Right lobe of liver (tissue), 4 donors: ENCODE data around the gene XPO4.

Source experiments
- POLR2A ChIP-seq: fragments of 450-650 bp; IDR thresholded peaks from one replicate; pipeline ENCODE4 v1.6.1; 2017; ENCODE audit warnings: antibody characterized with exemption, mild to moderate bottlenecking
- TF ChIP-seq, protein P1 (sequence below), 4 donors: fragments of 200-600 bp in 3 of 4; fragments of 450-650 bp in 1 of 4; IDR thresholded peaks; one replicate each; pipeline versions ENCODE4 v1.5.1 to v1.8.0; 2016 to 2022; ENCODE audit warnings: antibody characterized with exemption in 4 of 4, mild to moderate bottlenecking in 2 of 4
- donor health status: DM: no; HTN: no; CAD: no.
- donor health status: DM: no; HTN: no; CAD: no.
- donor health status: DM: no; HTN: yes; CAD: no.

DNA sequence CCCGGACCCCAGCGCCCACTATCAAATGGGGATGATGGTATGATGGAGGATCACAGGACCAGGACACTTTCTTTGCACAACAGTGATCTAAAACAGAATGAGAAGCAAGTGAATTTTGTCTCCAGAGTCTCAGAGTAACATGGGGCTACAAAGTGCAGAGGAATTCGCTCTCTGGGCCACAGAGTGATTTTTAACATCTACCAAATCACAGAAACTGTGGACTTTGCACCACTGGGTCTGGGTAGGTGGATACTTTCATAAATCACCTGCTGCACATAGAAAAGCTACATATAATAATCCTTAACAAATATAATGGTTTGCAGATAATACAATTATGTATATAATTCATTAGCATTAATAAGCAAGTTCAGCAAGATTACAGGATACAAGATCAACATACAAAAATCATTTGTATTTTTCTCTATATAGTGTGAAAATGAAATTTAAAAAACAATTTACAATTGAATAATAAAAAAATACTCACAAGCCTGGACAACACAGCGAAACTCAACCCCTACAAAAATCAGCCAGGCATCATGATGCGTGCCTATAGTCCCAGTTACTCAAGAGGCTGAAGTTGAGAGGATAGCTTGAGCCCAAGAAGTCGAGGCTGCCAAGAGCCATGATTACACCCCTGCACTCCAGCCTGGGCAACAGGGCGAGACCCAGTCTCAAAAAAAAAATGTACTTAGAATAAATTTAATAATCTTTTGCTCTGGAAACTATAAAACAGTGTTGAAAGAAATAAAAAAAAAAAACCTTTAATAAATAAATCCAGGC is 68.5 kb downstream of the XPO4 start:
- TF ChIP-seq, protein P1, sequence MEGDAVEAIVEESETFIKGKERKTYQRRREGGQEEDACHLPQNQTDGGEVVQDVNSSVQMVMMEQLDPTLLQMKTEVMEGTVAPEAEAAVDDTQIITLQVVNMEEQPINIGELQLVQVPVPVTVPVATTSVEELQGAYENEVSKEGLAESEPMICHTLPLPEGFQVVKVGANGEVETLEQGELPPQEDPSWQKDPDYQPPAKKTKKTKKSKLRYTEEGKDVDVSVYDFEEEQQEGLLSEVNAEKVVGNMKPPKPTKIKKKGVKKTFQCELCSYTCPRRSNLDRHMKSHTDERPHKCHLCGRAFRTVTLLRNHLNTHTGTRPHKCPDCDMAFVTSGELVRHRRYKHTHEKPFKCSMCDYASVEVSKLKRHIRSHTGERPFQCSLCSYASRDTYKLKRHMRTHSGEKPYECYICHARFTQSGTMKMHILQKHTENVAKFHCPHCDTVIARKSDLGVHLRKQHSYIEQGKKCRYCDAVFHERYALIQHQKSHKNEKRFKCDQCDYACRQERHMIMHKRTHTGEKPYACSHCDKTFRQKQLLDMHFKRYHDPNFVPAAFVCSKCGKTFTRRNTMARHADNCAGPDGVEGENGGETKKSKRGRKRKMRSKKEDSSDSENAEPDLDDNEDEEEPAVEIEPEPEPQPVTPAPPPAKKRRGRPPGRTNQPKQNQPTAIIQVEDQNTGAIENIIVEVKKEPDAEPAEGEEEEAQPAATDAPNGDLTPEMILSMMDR (IDR thresholded peaks at IDR 0.05) = no peak
- no peak for TF ChIP-seq POLR2A
